ENCODE data around the gene MARVELD3.
"Not testable (repeated sequence)": the region's sequence is repeated elsewhere in the genome, so short reads cannot be mapped to it uniquely, and the experiment has no call there.

MARVELD3 gene

DNA sequence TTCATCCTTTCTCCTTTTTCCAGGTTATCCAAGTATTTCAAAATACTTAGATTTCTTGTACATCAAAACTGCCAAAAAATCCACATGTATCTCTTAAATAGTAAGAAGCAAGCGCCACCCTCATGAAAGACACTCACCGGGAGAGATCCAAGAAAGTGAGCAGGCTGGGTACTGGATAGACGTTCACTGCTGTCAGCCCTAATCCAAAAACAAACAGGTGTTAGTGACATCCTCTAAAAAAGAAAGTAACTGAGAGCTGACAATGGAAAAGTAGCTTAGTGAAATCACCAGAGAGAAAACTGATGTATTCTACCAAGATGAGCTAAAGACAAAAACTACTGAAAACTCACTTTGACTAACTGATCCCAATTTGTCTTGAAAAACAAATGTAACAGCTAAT, 46.1 kb downstream of the MARVELD3 start:
- no peak for DNase-seq (ENCODE audit: low read depth in 2 of 2)

DNA sequence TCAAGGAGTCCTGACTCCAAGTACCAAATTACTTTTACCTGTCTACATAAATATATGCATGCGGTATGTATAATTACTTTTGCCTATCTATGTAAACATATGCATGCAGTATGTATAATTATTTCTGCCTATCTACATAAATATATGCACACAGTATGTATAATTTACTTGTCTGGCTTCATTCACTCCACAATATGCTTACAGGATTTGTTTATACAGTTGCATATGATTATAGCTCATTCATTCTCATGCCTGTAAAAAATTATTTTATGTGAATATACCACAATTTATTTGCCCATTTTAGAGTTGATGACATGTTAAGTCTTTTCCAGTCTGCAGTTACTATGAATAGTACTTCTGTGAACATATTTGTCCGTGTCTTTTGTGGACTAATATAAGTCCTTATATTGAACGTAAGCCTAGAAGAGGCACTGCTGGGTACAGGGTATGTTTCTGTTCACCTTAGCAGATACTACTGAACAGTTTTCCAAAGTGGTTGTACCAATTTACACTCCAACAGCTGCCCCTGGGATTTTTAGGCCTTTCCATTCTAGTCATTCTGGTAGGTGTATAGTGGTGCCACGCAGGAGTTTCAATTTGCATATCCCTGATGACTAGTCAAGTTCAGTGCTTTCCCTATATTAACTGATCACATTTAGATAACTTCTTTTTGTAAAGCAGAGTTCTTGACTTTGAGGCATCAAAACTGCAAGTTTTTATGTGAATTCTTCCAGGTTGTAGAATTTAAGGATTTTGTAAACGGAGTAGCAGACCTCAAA, 47.0 kb downstream of the MARVELD3 start:
- no peak for DNase-seq (ENCODE audit: low read depth in 2 of 2)

DNA sequence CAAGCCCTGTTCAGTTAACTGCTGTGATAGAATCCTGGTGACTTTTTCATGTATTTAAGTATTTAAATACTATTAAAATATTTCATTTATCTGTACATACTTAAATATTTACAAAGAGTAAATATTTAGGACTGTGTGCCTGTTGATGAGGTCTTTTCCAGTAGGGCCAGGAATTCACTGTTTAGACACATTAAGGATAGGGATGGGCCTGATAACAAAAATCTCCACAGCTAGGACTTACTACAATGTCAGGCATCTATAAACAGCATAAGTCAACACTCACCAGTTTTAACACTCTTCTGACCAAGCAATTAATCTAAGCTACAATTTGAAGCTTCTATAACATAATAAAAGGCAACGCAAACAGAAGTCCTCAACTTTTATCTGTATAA, 47.6 kb downstream of the MARVELD3 start:
- no peak for DNase-seq (ENCODE audit: low read depth in 2 of 2)

DNA sequence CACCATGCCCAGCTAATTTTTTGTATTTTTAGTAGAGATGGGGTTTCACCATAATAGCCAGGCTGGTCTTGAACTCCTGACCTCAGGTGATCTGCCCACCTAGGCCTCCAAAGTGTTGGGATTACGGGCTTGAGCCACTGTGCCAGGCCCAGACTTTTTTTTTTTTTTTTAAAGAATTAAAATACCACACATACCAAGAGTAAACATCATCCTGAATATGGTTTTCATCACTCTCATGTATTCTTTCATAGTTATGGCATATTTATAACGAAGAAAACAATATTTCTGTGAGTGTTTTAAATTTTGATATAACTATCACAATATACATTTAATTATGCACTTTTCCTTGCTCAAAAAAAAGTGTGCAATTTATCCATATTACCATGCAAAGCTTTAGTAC, 48.2 kb downstream of the MARVELD3 start:
- no peak for DNase-seq (ENCODE audit: low read depth in 2 of 2)

DNA sequence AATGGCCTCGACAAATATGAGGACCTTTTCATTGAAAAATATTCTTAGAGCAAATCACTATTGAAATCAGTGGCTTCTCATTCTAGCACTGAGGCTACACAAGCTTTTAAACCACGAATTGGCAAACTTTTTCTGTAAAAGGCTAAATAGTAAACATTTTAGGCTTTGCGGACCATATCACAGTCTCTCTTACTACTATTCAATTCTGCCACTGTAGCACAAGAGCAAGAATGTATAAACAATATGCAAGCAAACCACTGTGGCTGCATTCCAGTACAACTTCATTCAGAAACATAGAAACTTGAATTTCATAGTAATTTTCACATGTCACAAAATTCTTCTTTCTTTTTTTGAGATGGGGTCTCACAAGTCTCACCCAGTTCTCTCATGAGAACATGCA, 49.4 kb downstream of the MARVELD3 start:
- no peak for DNase-seq (ENCODE audit: low read depth in 2 of 2)

DNA sequence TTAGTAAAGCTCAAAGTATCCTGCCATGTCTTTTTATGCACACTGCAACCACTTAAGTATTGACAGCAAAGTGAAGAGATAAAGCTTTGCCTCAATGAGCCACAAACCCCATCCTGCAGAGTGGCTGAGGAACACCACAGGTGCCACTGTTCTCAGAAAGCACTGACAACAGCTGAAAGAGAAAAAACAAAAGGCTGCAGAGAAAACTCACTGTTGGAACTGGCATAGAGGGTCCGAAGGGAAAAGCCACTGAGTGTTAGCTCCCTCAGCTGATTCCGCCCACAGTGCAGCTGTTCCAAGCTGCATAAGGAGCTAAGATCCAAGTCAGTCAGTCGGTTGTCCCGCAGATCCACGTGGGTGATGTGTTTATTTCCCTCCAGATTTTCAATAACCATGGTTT, 50.3 kb downstream of the MARVELD3 start:
- no peak for DNase-seq (ENCODE audit: low read depth in 2 of 2)

DNA sequence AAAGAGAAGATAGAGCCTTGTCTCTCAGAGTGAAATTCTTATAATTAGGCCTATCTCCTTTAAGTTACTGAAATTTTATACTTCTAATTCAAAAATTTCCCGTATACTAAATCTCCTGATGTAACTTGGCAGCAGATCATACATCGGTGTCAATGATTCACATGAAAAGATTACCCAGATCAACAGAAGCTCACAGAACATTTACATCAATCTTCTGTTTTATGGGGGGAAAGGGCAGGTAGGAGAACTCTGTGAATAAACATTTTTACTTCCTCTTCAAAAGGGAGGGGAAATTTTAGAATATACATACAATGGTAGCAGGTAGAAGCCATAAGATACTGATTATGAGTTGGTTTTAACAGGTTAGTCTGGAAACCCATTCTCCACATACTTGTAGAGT, 55.4 kb downstream of the MARVELD3 start:
- DNase-seq (ENCODE audit: low read depth in 2 of 2) = no peak

DNA sequence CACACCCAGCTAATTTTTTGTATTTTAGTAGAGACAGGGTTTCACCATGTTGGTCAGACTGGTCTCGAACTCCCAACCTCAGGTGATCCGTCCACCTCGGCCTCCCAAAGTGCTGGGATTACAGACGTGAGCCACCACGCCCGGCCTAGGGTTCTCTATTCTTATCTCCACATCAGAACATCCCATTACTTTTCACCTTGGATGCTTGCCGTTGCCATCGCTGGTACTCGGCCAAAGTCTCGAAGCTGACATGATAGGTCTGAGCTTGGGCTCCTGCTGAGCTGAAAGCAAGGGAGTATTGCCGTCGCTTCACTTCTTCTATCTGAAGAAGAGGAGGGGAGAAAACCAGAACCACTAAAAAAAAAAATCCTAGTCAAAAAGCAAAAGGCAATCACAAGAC, 58.3 kb downstream of the MARVELD3 start:
- DNase-seq (ENCODE audit: low read depth in 2 of 2) = not testable (repeated sequence)
